Measurements from ENCODE around the gene AHI1.

Gene AHI1

DNA sequence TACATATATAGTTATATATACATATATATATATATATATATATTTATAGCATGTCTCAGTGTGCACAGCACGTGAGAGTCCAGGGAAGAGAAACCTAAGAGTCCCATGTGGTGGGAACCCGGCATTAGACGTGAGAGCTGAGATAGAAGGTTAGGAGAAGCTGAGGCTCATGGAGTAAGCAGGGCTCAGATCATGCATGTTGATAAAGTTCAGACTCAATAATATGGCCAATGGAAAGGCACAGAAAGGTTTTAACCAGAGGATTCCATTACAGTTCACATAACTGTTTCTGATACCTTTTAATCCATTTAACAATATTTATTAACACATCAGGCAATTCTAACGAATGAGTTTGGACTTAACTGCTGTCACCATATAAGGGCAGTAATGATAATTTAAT lies 173.0 kb downstream of the AHI1 start:
- FAIRE-seq, result no peak

DNA sequence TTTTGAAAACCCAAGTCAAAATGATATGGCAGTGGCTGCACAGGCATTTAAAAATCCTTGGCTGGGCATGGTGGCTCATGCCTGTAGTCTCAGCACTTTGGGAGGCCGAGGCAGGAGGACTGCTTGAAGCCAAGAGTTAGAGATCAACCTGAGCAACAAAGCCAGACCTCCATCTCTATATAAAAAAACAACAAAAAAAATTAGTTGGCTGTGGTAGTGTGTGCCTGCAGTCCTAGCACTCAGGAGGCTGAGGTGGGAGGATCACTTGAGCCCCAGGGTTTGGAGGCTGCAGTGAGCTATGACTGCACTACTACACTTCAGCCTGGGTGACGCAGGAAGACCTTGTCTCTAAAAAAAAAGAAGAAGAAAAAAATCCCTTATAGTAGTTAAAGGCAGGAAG lies 173.6 kb downstream of the AHI1 start:
- FAIRE-seq, result no peak

DNA sequence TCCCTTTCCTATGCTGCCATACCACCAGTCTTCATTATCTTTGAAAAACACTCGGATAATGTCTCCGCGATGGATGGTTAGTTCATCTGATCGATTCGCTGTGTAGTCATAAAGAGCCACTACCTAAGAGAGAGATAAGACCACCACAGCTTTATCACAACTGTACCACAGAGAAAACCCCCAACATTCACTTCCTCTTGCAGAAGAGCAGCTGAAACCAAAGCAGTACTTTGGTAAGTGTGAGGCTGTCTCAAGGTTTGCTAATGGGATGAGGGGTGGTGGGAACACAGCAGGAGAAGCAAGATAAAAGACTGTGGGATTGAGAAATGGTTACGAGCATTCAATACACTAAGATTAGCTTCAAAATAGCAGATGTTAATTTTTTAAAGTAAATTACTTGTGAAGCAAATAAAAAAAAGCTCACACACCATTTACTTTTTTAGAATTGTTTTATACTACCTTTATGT lies 174.3 kb downstream of the AHI1 start:
- no peak for FAIRE-seq

DNA sequence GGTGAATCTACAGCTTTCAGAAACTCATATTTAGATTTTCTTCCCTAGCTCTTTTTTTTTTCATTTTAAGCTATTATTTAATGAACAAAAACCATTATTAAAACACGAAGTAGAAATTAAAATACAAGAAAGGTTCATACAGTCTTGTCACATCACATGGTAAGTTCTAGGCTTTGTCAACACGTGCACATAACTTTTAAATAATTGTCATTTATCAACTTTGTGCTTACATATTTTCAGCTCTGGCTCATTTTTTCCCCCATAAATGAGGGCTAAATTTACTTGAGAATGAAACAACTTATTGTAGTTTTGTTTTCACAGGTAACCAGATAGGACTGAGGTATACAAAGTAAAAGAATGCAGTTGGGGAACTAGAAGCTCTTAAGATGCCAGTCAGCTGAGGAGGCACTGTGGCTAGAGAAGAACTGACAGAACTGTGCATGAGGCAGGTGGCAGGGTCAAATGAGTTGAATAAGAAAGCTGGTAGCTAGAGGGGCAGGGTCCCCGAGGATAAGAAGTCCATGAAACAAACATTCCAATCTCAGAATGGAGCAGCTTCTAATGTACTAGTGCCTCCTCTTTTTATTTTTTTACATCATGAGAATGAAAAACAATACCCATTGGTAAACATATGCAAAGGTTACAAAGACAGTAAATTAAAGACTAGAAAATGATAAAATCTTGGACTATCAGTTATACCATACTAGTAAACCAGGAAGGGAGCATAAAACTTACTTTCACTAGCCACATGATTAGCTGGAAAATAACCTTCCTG lies 174.9 kb downstream of the AHI1 start:
- FAIRE-seq, result no peak

DNA sequence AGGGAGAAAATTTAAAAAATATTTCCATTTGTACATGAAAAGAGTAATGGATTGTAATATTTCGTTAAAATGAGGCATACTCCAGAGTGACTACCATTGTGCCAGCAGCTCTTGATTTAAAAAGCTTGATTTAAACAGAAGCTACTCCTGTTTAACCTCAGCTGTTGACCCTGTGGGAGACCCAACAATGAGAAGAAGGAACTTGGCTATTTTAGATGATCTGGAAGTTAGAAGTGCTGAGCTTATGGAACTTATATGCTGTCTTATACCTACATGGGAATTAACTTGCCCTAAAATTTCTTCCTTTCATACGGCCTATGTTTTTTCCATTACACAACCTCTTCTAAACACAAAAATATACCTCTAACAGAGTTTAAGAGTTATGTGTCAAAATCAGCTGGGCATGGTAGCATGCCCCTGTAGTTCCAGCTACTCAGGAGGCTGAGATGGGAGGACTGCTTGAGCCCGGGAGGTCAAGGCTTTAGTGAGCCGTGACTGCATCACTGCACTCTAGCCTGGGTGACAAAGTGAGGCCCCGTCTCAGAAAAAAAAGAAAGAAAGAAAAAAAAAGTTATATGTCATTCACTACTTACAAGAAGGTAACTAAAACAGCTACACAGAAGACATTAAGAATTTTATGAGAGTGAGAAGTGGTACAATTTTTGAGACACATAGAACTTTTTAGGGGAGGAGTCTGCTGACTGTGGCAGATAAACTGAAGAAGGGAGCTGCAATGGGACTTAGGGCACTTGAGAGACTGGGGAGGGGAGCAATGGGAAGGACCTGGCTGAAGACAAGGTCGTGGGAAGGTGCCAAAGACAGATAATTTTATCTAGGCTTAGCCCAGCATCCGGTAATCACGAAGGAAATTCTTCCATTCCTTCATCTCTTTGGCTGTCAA lies 176.6 kb downstream of the AHI1 start:
- no peak for FAIRE-seq

DNA sequence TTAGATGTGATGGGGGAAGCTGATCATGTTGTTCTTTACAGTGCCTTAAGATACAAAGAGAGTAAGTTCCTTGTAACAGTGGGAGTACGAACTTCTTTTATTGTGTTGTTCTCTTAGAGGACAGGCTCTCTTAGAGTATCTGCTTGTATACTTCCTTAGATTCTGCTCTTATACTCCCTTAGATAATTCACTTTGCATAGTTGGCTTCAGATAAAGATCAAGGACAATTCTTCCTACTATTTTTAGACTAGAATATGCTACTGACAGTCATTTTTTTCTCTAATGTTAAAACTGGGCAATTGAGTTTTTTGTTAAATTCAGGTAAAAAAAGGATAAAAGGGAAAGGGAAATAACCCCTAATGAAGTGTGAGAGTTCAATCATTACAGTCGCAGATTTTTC lies 177.7 kb downstream of the AHI1 start:
- no peak for FAIRE-seq

DNA sequence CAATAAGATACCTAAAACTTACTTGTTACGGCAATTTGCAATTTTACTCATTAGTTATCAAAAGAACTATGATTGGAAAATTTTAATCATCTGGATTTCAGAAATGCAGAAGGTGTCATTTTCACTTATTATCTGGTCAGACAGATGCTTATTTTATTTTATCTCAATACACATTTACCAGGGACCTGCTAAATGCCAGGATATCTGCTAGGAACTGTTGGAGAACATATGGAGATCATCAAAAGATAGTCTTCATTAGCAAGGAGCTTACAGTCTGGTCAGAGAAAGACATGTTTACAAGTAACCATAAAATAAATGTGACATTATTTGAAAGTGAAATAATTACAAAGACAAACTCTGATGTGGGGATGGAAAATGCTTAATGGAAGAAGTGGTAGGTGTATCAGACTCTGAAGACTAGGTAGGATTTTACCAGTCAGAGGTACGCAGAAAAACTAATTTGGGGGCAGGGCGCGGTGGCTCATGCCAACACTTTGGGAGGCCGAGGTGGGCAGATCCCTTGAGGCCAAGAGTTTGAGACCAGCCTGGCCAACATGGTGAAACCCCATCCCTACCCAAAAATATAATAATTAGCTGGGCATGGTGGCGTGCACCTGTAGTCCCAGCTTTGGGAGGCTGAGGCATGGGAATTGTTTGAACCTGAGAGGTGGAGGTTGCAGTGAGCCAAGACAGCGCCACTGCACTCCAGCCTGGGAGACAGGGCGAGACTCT lies 178.6 kb downstream of the AHI1 start:
- no peak for FAIRE-seq

DNA sequence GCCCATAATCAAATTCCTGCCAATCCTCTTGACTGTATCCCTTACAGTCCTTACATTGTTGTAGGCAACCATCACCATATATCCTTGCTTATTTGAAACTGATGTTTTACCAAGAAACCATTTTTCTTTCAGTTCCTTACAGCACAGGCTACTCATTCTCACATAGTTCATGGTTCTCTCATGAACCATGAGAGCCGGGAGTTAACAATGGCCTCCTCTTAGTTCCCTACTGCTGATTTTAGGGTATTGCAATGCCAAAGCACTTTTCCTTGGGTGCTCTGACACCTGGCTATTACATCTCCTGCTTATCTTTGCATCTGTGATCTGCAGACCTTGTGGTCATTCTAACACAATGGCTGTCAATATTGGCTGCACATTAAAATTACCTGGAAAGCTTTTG lies 183.0 kb downstream of the AHI1 start:
- FAIRE-seq, result no peak

DNA sequence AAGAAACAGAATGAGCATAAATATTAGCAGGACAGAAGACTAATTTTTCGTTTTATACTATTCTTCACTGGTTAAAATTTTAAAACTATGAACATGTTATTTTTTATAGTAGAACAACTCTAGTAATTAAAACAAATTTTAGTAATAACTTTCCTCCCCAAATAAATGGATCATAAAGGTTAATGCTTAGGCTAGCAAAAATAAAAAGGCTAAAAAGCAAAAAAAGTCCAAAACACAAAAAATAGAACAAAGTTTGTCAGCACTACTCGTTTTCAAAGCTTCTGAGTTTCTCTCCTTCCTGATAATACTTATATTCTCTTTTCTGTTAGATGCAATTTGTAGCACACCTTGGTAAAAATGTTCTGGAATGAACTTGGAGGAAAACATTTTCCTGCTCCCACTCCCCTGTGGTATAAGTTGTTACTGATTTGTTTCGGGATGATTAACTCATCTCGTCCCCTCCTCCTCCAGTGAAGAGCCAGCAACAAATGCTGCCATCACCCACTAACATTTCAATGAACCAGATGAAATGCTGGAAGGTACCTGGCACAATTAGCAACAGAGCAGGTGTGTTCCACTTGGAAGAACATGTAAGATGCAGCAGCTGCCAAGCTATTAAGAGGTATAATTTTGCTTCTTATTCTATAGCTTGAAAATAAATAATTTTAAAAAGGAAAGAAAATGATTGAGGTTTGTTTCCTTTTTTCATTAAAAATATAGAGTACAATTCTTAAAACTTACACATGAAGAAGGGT lies 185.9 kb downstream of the AHI1 start:
- FAIRE-seq, result no peak

DNA sequence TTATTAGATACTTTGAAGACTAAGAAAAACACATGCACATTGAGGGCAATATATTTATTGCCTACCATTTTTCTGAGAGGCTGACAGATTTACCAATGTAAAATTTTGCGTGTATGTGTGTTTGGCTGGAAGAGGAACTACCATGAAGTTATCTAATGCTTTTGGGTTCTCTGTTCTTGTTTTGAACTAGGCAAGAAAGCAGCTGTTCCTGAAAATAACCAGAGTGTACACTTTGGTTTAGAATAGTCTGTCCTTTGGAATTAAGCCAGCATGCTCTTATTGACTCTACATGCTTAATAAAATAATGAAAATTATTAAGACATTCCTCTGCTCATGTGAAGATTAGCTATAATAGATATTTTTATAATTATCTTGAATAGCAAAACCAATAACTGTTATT lies 187.2 kb downstream of the AHI1 start:
- FAIRE-seq, result peak; percentile 56

DNA sequence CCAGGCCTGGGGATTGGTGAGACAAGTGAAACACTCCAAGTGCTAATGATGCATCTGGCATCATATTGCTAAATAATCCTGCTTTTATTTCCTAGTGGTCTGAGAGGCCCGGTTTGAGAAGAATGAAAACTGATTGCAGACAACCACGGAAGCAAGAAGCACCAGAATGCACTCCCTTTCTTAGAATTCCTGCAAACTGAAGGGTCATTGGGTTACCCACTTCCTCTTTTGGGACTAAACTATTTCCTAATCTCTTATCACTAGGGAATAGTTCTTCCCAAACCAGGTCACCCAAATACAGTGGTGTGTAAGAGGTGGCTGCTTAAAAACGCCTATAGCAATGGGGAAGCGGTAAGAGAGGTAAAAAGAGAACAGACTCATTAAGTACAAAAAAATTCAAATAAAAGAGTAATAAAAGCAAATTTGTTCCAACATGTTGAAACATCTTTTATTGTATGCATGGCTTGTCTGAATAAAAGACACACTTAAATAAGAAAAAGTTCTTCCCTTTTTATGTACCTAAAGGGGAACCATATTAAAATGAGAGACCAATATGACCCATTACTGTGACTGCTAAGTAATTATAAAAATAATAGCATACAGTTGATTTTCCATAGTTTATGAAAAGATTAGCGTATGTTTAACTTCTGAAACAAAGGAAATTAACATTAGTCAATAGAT lies 190.7 kb downstream of the AHI1 start:
- no peak for FAIRE-seq

DNA sequence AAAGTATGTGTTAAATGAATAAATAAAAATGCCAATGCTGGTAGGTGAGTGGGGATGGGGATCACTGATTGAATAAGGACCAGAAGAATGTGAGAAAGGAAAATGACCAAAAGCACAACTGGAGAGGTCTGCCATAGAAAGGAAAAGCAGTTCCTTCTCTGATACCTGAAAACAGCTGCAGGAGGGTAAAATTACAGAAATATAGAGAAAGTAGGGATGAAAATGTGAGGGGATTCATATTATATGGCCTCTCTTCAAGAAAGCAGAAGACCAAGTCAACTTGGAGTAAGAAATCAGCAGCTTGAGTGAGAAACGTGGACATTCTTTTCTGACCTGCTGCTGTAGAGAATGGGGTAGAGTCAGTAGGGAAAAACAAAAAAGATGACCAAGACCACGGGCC lies 191.4 kb downstream of the AHI1 start:
- no peak for FAIRE-seq

DNA sequence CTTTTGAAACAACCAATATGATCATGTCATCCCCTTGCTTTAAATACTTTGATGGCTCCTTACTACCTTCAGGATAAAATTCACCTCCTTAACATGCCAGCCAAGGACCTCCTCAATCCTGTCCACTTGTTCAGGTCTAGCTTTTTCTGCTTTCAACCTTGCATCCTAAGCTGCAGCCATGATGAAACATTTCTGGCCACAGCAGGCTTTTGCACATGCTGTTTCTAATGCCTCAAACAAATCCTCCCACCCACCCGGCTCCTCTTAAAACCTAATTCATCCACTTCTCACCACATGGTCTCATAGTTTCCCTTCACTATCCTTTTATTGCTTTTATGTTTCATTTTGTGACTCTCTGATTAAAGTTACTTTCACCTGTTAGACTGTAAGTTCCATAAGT lies 191.9 kb downstream of the AHI1 start:
- no peak for FAIRE-seq

DNA sequence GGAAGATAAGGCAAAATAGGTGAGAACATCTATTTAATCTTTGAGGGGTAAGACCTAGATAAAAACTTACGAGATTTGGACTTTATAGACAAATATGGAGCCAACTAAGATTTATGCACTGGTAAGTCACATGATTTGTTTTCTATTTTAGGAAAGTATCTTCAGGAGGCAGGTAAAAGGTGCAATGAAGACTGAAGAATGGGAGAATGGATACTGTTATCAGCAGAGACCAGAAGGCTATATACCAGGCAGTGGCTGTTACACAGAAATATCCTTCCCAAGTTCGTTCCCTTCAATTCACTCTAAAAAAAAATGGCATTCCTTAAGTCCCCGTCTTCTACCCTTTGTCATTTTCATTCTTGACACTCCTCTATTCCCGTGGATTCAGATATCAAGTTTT lies 192.7 kb downstream of the AHI1 start:
- FAIRE-seq, result no peak

DNA sequence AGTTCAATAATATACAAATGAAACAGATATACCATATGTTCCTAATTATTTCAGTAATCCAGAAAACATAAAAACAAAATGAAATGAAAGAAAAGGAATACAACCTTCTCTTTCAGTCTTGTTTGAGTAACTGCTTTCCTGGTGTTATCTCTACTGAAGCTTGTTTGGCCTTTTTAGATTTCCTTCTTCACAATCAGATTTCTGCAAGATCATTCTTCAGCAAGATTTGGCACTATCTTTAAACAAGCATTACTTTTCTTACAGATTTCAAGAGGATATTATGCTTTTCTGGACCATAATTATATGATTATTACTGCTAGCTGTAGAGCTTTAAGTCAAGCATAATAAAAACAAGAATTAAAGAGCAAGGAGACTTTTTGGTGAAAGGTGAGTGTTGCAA lies 196.2 kb downstream of the AHI1 start:
- peak; percentile 47 for FAIRE-seq

DNA sequence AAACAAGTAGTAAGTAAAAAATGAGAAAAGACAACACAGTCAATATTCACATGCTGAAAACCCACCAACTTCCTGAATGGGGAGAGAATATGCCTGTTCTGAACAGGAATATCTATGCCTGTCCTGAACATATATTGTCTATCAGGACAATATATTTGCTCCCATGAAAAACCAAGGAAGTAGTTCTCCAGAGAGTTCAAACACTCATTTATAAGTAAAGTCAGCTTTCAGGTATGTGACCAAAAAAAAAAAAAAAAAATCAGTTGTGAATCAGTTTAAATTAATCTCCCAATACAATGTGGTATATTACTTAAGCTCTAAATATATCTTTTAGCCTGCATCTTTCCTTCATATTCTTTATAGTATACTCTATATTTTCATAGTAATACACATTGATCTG lies 197.0 kb downstream of the AHI1 start:
- FAIRE-seq, result no peak

DNA sequence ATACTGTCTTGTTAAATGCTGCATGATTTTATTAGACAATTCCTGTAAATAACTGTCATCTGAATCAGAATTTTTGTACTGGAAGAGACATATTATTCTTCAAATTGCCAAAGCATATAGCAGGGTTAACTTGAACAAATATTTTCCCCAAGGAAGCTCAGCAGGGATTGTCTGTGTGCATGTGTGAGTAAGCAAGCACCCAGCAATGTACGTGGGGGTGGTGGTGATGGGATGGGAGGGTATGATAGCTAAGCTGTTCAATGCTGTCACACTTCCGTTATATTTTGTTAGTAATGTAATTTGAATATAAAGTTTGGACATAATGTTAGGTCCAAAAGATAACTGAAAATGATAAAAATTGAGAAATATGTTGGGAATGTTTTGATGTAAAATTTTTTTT lies 198.3 kb downstream of the AHI1 start:
- FAIRE-seq, result no peak

DNA sequence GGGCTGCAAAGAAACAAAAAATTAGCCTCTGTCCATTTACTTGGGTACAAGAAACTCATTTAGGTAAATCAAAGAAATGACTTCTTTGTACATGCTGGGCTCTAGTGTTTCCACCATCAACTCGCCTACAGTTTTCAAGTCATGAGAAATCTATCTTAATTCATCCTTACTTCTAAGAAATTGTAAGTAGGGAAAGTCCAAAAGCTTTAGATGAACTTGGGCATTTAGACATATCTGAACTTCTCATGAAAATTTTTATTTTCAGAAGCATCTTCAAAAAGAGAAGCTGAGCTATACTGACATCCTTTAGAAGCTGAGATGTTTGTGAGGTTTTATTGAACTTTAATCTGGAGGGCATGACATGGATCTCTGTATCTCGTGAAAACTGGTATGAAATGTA lies 199.1 kb downstream of the AHI1 start:
- FAIRE-seq, result no peak

DNA sequence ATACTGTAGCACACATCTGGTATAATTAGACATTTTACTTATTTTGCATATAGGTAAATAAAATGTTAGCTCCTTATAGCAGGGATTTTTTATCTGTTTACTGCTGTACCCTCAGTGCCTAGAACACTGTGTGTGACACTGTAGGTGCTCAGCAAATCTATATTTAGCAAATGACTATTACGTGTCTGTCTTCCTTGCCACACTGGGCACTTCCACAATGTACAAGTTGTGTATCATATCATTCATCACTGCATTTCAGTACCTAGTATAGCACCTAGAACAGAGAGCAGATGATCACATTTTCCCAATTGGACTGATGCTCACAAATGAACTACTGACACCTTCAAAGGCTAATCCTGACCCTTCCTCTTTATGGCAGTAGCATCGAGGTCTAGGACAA lies 200.8 kb downstream of the AHI1 start:
- no peak for FAIRE-seq

DNA sequence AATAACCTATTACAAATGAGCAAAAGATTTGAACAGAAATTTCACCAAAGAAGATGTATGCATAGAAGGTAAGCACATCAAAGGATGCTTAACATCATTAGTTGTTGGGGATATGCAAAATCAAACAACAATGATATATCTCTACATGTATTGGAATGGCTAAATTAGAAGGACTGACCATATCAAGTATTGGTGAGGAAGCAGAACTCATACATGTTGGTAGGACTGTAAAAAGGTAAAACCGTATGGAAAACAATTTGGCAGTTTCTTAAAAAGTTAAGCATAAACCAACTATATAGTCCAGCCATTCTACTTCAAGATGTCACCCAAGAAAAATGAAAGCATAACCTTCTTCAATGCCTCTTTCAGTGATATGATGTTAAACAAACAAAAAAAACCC lies 202.5 kb downstream of the AHI1 start:
- no peak for FAIRE-seq

DNA sequence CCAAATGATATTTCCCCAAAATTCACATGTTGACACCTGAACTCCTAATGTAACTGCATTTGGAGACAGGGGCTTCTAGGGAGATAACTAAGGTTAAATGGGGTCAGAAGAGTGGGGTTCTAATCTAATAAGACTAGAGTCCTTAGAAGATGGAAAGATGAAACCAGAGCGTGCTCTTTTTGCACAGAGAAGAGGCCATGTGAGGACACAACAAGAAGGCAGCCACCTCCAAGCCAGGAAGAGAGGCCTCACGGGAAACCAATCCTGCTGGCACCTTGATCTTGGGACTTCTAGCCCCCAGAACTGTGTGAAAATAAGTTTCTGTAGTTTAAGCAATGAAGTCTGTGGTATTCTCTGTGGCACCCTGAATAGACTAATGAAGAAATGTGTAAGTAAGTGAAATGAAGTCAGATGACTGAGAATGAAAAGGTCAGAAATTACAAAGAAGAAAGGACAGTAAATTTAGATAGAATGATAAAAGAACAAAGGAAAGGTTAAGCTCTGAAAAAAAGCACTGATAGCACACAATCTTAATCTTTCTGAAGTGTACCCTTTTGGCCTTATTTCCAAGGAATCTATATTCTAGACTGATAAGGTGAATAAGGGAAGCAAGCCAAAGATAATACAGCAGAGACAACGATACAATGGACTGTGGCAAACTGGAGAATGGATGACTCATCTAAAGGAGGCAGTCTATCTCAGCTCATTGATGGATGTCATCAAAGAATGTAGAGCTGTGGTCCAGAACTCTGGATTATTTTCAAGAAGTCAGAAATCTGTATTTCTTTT lies 206.1 kb downstream of the AHI1 start:
- FAIRE-seq, result no peak

Data from islet of Langerhans (tissue), 1 donor.